HCT116 (cell line): Measurements from ENCODE around the gene ELANE. TPM values are rescaled to one million over a fixed set of nuclear protein-coding genes. Genes with fewer than 3 reads are reported as not detected.

ENCODE experiments used
- ATAC-seq: fragments of 200-7000 bp; cut with Tn5 transposase; 2 replicates; pipeline ENCODE4 v1.9.1; 2020; ENCODE audit warnings: mild to moderate bottlenecking, moderate library complexity
- BruUV-seq: library from RNA; stranded (reverse); fragments of 400-500 nt; replicated peaks from 2 replicates; lab custom pipeline; 2021; lab: Mats Ljungman, UMichigan
- CTCF ChIA-PET: fragments of 300-600 bp; sonication (Branson Sonifier 250); formaldehyde crosslinking; loops from one replicate; lab custom pipeline; 2021; ENCODE audit warnings: antibody characterized with exemption; lab: Charles Lee
- POLR2A ChIA-PET: fragments of 300-600, 350-600 bp; sonication (Branson Sonifier 250); formaldehyde crosslinking; loops from one replicate; lab custom pipeline; 2021; ENCODE audit warnings: antibody characterized with exemption; lab: Charles Lee
- RAD21 ChIA-PET, 2 experiments: fragments of 300-600 bp; sonication (Branson Sonifier 250); formaldehyde crosslinking; loops; one replicate each; lab custom pipeline; 2023; ENCODE audit warnings: low total read pairs in 2 of 2; ENCODE audit not compliant: uncharacterized antibody in 2 of 2, unreplicated experiment in 2 of 2, low non-redundant PET in 1 of 2; lab: Charles Lee
- DNase-seq: peaks from one replicate; pipeline ENCODE4 v3.0.0-alpha.2; 2010; ENCODE audit warnings: low read depth, low spot score
- H2AFZ ChIP-seq: fragments of 200-600 bp; shearing (Covaris generic), sonication (generic); 2 replicates; pipeline ENCODE4 v1.6.1; 2017; ENCODE audit warnings: low read depth, mixed run types, mixed read lengths, antibody characterized with exemption, low read length; ENCODE audit not compliant: poor library complexity, severe bottlenecking
- H3K27ac ChIP-seq: 2 replicates; pipeline ENCODE4 v1.5.1; 2012; ENCODE audit warnings: low read depth, low read length
- H3K27me3 ChIP-seq: fragments of 200-600 bp; sonication (generic); 2 replicates; pipeline ENCODE4 v1.6.1; 2016; ENCODE audit warnings: mixed run types, low read length, mixed read lengths; ENCODE audit not compliant: insufficient read depth
- H3K36me3 ChIP-seq, 2 experiments: fragments of 200-500 bp in 1 of 2; fragments of 200-600 bp in 1 of 2; sonication (Bioruptor generic) in 1 of 2; sonication (generic) in 1 of 2; 2 replicates each; pipeline versions ENCODE4 v1.5.1 to v1.6.1; 2014 to 2016; ENCODE audit warnings: low read length in 2 of 2, inconsistent platforms in 1 of 2, mixed read lengths in 1 of 2, mixed run types in 1 of 2; ENCODE audit not compliant: insufficient read depth in 2 of 2, control insufficient read depth in 1 of 2
- H3K4me1 ChIP-seq, 2 experiments: fragments of 200-600 bp in 1 of 2; sonication (generic) in 1 of 2; 2 replicates each; pipeline versions ENCODE4 v1.5.1 to v1.6.1; 2012 to 2017; ENCODE audit warnings: low read length in 2 of 2, inconsistent platforms in 1 of 2, mild to moderate bottlenecking in 1 of 2, mixed read lengths in 1 of 2, mixed run types in 1 of 2, moderate library complexity in 1 of 2; ENCODE audit not compliant: insufficient read depth in 2 of 2, control insufficient read depth in 1 of 2
- H3K4me2 ChIP-seq: fragments of 200-600 bp; sonication (generic); 2 replicates; pipeline ENCODE4 v1.6.1; 2017; ENCODE audit warnings: mixed run types, low read length, mixed read lengths
- H3K4me3 ChIP-seq, 2 experiments: fragments of 200-600 bp in 1 of 2; sonication (generic) in 1 of 2; replicated peaks in 1 of 2; 2 replicates each; pipeline ENCODE4 v1.5.1; 2011 to 2016; ENCODE audit warnings: low read length in 2 of 2, control low read depth in 1 of 2, low read depth in 1 of 2, mild to moderate bottlenecking in 1 of 2, mixed read lengths in 1 of 2, mixed run types in 1 of 2
- H3K79me2 ChIP-seq: fragments of 200-600 bp; sonication (generic); 2 replicates; pipeline ENCODE4 v1.6.1; 2017; ENCODE audit warnings: mild to moderate bottlenecking, mixed run types, low read length, moderate library complexity, mixed read lengths; ENCODE audit not compliant: insufficient read depth
- H3K9ac ChIP-seq: fragments of 200-600 bp; sonication (generic); 2 replicates; pipeline ENCODE4 v1.6.1; 2016; ENCODE audit warnings: low read length, mixed read lengths
- H3K9me2 ChIP-seq: fragments of 200-600 bp; sonication (generic), shearing (Covaris generic); 2 replicates; pipeline ENCODE4 v1.6.1; 2017; ENCODE audit warnings: mixed run types, mild to moderate bottlenecking, moderate library complexity; ENCODE audit not compliant: insufficient read depth
- H3K9me3 ChIP-seq, 2 experiments: fragments of 200-500 bp in 1 of 2; fragments of 200-600 bp in 1 of 2; sonication (Bioruptor generic) in 1 of 2; sonication (generic) in 1 of 2; 2 replicates each; pipeline ENCODE4 v1.6.1; 2014 to 2017; ENCODE audit warnings: low read length in 2 of 2, mixed read lengths in 2 of 2, inconsistent platforms in 1 of 2, low read depth in 1 of 2, mild to moderate bottlenecking in 1 of 2, mixed run types in 1 of 2, moderate library complexity in 1 of 2; ENCODE audit not compliant: control insufficient read depth in 1 of 2, insufficient read depth in 1 of 2
- H4K20me1 ChIP-seq: fragments of 200-600 bp; sonication (generic), shearing (Covaris generic); 2 replicates; pipeline ENCODE4 v1.6.1; 2017; ENCODE audit warnings: mixed run types, mild to moderate bottlenecking, moderate library complexity; ENCODE audit not compliant: insufficient read depth
- intact Hi-C: fragments of 100-400 bp; cut with micrococcal nuclease; formaldehyde crosslinking; loops from 2 replicates; pipeline ENCODE4 v1.10.0; 2022
- total RNA-seq: library from RNA; stranded (reverse); gene quantifications from one replicate; pipeline ENCODE4 v1.2.1, GENCODE V29; 2021; ENCODE audit not compliant: unreplicated experiment
- TF ChIP-seq, protein P1 (sequence below): IDR thresholded peaks from 2 replicates; pipeline ENCODE4 v1.6.1; 2012; ENCODE audit warnings: low read depth
- TF ChIP-seq, protein P2 (sequence below), 3 experiments: fragments of 200-600 bp in 1 of 3; sonication (generic) in 1 of 3; IDR thresholded peaks in 2 of 3; conservative IDR thresholded peaks in 1 of 3; 2 replicates each; pipeline ENCODE4 v1.5.1; 2012 to 2017; ENCODE audit warnings: low read depth in 2 of 3, low read length in 2 of 3, antibody characterized with exemption in 1 of 3, borderline replicate concordance in 1 of 3, control low read depth in 1 of 3, mild to moderate bottlenecking in 1 of 3, mixed read lengths in 1 of 3, mixed run types in 1 of 3, moderate library complexity in 1 of 3; ENCODE audit not compliant: insufficient read depth in 1 of 3

The ELANE gene
- total RNA-seq, 1 experiment from 2014 or later = not detected

- ChIA-PET RAD21 (no interaction called here), POLR2A (no interaction called here), CTCF (no interaction called here)
- no peaks in the 10 kb centered on the region for H3K27me3 ChIP-seq
- TF ChIP-seq, protein P1, sequence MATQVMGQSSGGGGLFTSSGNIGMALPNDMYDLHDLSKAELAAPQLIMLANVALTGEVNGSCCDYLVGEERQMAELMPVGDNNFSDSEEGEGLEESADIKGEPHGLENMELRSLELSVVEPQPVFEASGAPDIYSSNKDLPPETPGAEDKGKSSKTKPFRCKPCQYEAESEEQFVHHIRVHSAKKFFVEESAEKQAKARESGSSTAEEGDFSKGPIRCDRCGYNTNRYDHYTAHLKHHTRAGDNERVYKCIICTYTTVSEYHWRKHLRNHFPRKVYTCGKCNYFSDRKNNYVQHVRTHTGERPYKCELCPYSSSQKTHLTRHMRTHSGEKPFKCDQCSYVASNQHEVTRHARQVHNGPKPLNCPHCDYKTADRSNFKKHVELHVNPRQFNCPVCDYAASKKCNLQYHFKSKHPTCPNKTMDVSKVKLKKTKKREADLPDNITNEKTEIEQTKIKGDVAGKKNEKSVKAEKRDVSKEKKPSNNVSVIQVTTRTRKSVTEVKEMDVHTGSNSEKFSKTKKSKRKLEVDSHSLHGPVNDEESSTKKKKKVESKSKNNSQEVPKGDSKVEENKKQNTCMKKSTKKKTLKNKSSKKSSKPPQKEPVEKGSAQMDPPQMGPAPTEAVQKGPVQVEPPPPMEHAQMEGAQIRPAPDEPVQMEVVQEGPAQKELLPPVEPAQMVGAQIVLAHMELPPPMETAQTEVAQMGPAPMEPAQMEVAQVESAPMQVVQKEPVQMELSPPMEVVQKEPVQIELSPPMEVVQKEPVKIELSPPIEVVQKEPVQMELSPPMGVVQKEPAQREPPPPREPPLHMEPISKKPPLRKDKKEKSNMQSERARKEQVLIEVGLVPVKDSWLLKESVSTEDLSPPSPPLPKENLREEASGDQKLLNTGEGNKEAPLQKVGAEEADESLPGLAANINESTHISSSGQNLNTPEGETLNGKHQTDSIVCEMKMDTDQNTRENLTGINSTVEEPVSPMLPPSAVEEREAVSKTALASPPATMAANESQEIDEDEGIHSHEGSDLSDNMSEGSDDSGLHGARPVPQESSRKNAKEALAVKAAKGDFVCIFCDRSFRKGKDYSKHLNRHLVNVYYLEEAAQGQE = no peak
- TF ChIP-seq, protein P2, sequence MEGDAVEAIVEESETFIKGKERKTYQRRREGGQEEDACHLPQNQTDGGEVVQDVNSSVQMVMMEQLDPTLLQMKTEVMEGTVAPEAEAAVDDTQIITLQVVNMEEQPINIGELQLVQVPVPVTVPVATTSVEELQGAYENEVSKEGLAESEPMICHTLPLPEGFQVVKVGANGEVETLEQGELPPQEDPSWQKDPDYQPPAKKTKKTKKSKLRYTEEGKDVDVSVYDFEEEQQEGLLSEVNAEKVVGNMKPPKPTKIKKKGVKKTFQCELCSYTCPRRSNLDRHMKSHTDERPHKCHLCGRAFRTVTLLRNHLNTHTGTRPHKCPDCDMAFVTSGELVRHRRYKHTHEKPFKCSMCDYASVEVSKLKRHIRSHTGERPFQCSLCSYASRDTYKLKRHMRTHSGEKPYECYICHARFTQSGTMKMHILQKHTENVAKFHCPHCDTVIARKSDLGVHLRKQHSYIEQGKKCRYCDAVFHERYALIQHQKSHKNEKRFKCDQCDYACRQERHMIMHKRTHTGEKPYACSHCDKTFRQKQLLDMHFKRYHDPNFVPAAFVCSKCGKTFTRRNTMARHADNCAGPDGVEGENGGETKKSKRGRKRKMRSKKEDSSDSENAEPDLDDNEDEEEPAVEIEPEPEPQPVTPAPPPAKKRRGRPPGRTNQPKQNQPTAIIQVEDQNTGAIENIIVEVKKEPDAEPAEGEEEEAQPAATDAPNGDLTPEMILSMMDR (IDR thresholded peaks at IDR 0.05 in 2 of 3, conservative IDR thresholded peaks at IDR 0.05 in 1 of 3; ENCODE audit: borderline replicate concordance in 1 of 3, insufficient read depth in 1 of 3, low read depth in 2 of 3, low read length in 2 of 3) = peak in 2 of 3 experiments; percentile 4 to 20; a peak in 2 of 6 replicates
- no TSS peak for BruUV-seq
- H3K9me2 ChIP-seq = no peaks in the 10 kb centered on the region
- peaks cover 66 to 93% of the 10 kb centered on the region in 2 experiments; a peak in 3 of 4 replicates for H3K36me3 ChIP-seq
- no peak overlapping the region for H3K4me2 ChIP-seq
- H3K4me3 ChIP-seq = no peak overlapping the region
- no peak overlapping the region for H2AFZ ChIP-seq
- H3K27ac ChIP-seq = no peak overlapping the region; the same call in 1 of the 2 replicates
- H3K4me1 ChIP-seq = no peaks in the 10 kb centered on the region
- H3K9ac ChIP-seq = no peak overlapping the region
- DNase-seq (no peak), ATAC-seq (no peak)
- no peaks in the 10 kb centered on the region for H3K9me3 ChIP-seq
- peaks cover 43% of the 10 kb centered on the region; the same call in 1 of the 2 replicates for H4K20me1 ChIP-seq
- intact Hi-C loops = no loop called here
- peaks cover 96% of the 10 kb centered on the region for H3K79me2 ChIP-seq
Measured at GRCh38 chr19:806815-807421, 45.2 kb upstream of the ELANE start.
